Memory B cell (primary cell): Measurements from ENCODE around the gene ALG1.
"Not testable (repeated sequence)": the region's sequence is repeated elsewhere in the genome, so short reads cannot be mapped to it uniquely, and the experiment has no call there.

Experiments
- ATAC-seq: fragments of 150-1000 bp; cut with Tn5 transposase; 2 replicates; pipeline ENCODE4 v1.10.0; 2021; ENCODE audit warnings: low read depth, mild to moderate bottlenecking, moderate library complexity
- DNase-seq, 2 donors: peaks; one replicate each; pipeline ENCODE4 v3.0.0; 2022; ENCODE audit warnings: low spot score in 2 of 2
- H3K27ac Mint-ChIP-seq: one replicate; pipeline ENCODE4 v1.8.0; 2022; ENCODE audit warnings: mild to moderate bottlenecking, moderate library complexity, mixed read lengths
- H3K27me3 Mint-ChIP-seq: one replicate; pipeline ENCODE4 v1.8.0; 2022; ENCODE audit warnings: mixed read lengths
- H3K36me3 Mint-ChIP-seq: one replicate; pipeline ENCODE4 v1.8.0; 2022; ENCODE audit warnings: mild to moderate bottlenecking, mixed read lengths
- H3K4me1 Mint-ChIP-seq: one replicate; pipeline ENCODE4 v1.8.0; 2022; ENCODE audit warnings: mixed read lengths
- H3K4me3 Mint-ChIP-seq: one replicate; pipeline ENCODE4 v1.8.0; 2022; ENCODE audit warnings: mild to moderate bottlenecking, moderate library complexity, mixed read lengths
- H3K9me3 Mint-ChIP-seq: one replicate; pipeline ENCODE4 v1.8.0; 2022; ENCODE audit warnings: mixed read lengths

Gene ALG1

DNA sequence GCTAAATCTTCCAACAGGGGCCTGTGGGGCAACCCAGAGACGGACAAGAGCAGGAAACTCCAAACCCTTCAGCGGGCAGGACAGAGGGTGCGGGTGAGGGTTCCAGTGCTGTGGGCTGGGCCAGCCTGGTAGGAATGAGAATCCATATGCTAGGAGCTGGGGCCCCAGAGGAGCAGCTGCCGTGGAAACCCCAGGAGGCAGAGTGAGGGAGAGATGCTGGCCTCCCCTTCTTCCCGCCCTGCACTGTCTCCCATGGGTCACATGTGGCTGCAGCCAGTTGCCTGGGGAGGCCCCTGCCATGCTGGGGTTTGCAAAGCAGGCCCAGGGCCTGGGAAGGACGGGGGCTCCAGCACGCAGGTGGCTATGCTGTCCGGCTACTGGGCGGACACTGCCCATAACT, 21.4 kb downstream of the ALG1 start:
- not testable (repeated sequence) for H3K27ac Mint-ChIP-seq, H3K9me3 Mint-ChIP-seq, H3K27me3 Mint-ChIP-seq, H3K36me3 Mint-ChIP-seq, DNase-seq, H3K4me1 Mint-ChIP-seq, ATAC-seq, H3K4me3 Mint-ChIP-seq

GRCh38 chr16:5093746-5094145, 22.1 kb downstream of the ALG1 start:
- ATAC-seq, H3K4me3 Mint-ChIP-seq, H3K27me3 Mint-ChIP-seq, H3K9me3 Mint-ChIP-seq, H3K27ac Mint-ChIP-seq, H3K36me3 Mint-ChIP-seq, DNase-seq: not testable (repeated sequence)
- peaks cover 10% of the 10 kb centered on the region for H3K4me1 Mint-ChIP-seq

DNA sequence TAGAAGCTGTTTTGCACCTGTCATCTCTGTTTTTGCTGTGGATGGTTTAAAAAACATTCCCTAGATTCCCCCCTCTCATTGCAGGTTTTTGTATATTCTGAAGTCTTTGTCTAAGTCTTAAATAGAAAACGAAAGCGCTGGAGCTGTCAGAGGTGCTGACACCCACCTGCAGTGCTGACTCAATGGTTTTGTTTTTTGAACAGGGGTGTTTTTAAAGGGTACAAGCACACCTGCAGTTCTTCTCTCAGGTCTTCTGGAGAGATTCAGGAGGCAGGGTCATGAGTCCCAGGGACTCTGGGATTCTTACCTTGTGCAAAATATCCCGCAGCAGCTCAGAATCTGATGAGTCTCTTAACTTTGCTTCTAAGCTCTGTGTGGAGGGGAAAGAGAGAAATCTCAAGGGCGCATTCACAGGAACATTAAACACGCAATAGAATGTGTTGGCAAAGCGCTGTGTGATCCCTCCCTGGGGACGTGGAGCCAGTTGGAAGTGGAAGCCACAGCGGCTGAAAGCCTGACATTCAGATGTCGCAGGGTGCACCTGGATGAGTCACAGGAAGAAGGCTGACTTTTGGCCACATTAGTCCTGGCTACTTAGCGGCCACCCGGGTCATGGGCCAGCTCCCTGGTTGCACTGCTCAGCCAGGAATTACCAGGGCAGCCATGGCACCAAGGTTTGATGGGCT, 23.6 kb downstream of the ALG1 start:
- not testable (repeated sequence) for H3K4me3 Mint-ChIP-seq, DNase-seq, H3K36me3 Mint-ChIP-seq, H3K27me3 Mint-ChIP-seq, H3K27ac Mint-ChIP-seq, ATAC-seq, H3K9me3 Mint-ChIP-seq
- H3K4me1 Mint-ChIP-seq, result peaks cover 12% of the 10 kb centered on the region

- not testable (repeated sequence) for H3K36me3 Mint-ChIP-seq, ATAC-seq, H3K27me3 Mint-ChIP-seq, H3K9me3 Mint-ChIP-seq, DNase-seq
- Mint-ChIP-seq H3K27ac (peak overlapping the region; percentile 93), H3K4me1 (peaks cover 12% of the 10 kb centered on the region), H3K4me3 (peak overlapping the region; percentile 97)
Measured at GRCh38 chr16:5096437-5097060, 24.9 kb downstream of the ALG1 start.

- Mint-ChIP-seq H3K4me3 (peak overlapping the region; percentile 97), H3K27ac (peak overlapping the region; percentile 93), H3K4me1 (peaks cover 10% of the 10 kb centered on the region)
- DNase-seq, result peak in 1 of 2 donors; percentile 27
- not testable (repeated sequence) for H3K9me3 Mint-ChIP-seq, H3K27me3 Mint-ChIP-seq, ATAC-seq, H3K36me3 Mint-ChIP-seq
Measured at GRCh38 chr16:5097061-5097469, 25.4 kb downstream of the ALG1 start.

DNA sequence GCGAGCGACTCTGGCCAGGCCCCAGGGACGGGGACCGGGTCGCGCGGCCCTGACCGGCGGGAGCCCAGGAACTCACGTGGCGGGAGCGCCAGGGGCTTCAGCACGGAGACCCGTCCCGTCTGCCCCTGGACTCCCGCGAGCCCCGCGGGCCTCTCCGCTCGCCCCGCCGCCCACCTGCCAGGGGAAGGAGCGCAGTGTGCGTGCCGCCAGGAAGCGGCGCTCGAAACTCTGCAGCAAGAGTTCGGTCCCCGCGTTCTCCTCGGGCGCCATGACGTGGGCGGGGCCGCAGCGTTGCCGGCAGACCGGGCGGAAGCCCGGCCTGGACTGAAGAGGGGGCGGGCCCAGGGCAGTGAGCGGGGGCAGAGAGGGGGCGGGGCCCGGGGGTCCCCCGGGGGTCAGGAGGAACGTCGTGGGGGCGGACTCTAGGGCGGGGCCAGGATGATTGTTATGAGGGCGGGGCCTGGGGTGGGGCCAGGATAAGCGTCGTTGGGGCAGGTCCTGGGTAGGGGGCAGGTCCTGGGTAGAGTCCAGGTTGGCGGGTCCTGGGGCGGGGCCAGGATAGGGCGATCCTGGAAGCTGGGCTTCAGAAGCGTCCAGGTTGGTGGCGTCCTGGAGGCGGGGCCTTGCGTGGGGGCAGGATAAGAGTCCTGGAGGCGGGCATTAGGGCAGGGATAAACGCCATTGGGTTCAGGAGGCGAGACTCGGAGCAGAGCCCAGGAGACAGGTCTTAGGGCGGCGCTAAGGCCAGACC, 26.0 kb downstream of the ALG1 start, which contains the start of gene EEF2KMT:
Gene EEF2KMT, minus strand, starts transcription at position 326 of the 751 bp plus-strand sequence. Its CDS starts 56 bp downstream, at position 270.
- H3K9me3 Mint-ChIP-seq, H3K27me3 Mint-ChIP-seq, H3K4me1 Mint-ChIP-seq, H3K36me3 Mint-ChIP-seq: not testable (repeated sequence)
- peak within 1 kb of the TSS; percentile 93 for H3K27ac Mint-ChIP-seq
- DNase-seq (peak in 1 of 2 donors; percentile 93), ATAC-seq (peak; percentile 92)
- H3K4me3 Mint-ChIP-seq, result peak within 1 kb of the TSS; percentile 97

GRCh38 chr16:5098221-5099159, 26.8 kb downstream of the ALG1 start:
- H3K27ac Mint-ChIP-seq, result peak overlapping the region; percentile 93
- peak; percentile 68 to 97 for DNase-seq
- not testable (repeated sequence) for ATAC-seq, H3K36me3 Mint-ChIP-seq, H3K9me3 Mint-ChIP-seq, H3K4me1 Mint-ChIP-seq, H3K27me3 Mint-ChIP-seq
- peak overlapping the region; percentile 97 for H3K4me3 Mint-ChIP-seq

GRCh38 chr16:5099174-5099573, 27.5 kb downstream of the ALG1 start:
- not testable (repeated sequence) for ATAC-seq, H3K9me3 Mint-ChIP-seq, H3K36me3 Mint-ChIP-seq, H3K27me3 Mint-ChIP-seq, H3K4me1 Mint-ChIP-seq, DNase-seq, H3K27ac Mint-ChIP-seq, H3K4me3 Mint-ChIP-seq

DNA sequence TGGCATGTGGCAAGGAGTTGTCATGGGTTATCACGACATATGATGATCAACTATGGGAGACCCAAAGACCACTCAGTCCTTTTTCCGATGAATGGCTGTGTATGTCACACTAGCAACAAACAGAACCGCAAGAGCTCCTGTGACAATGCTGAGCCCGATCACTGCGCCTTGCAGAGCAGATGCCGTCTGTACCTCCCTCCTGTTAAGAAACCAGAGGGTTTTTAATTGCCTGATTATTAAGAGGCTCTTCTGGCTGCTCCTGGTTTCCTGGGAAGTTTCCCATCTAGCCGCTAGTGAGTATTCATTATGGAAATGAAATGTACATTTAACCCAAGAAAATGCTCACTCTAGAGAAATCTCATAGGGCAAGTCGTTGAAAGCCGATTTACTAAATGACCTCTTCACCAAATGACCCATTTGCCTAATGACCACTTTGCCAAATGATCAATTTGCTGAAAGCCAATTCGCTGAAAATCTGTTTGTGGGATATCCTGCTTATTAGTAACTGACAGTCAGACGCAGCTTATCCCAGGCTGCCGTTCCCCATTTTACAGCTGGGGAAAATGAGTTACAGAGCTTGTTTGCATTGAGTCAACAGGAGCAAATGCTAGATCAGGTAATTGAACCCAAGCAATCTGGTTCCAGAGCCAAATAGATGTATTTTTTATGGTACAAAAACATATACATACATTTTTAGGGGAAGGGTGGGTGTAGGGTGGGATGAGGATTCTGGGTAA, 31.8 kb downstream of the ALG1 start:
- H3K27me3 Mint-ChIP-seq, H3K4me3 Mint-ChIP-seq, H3K36me3 Mint-ChIP-seq, H3K27ac Mint-ChIP-seq, DNase-seq, H3K9me3 Mint-ChIP-seq, H3K4me1 Mint-ChIP-seq, ATAC-seq: not testable (repeated sequence)

- H3K36me3 Mint-ChIP-seq, ATAC-seq, H3K4me3 Mint-ChIP-seq, H3K27me3 Mint-ChIP-seq, H3K4me1 Mint-ChIP-seq, DNase-seq, H3K9me3 Mint-ChIP-seq, H3K27ac Mint-ChIP-seq: not testable (repeated sequence)
Measured at GRCh38 chr16:5105039-5105438, 33.4 kb downstream of the ALG1 start.

GRCh38 chr16:5108505-5109158, 37.0 kb downstream of the ALG1 start:
- H3K9me3 Mint-ChIP-seq, result no peaks in the 10 kb centered on the region
- no peak for DNase-seq
- peaks cover 4% of the 10 kb centered on the region for H3K27me3 Mint-ChIP-seq
- no peaks in the 10 kb centered on the region for H3K36me3 Mint-ChIP-seq
- H3K27ac Mint-ChIP-seq, result no peak overlapping the region
- H3K4me1 Mint-ChIP-seq, result no peaks in the 10 kb centered on the region
- ATAC-seq, result no peak
- no peak overlapping the region for H3K4me3 Mint-ChIP-seq

GRCh38 chr16:5110933-5111332, 39.3 kb downstream of the ALG1 start:
- H3K4me3 Mint-ChIP-seq, H3K36me3 Mint-ChIP-seq, H3K27ac Mint-ChIP-seq, H3K9me3 Mint-ChIP-seq, H3K27me3 Mint-ChIP-seq, DNase-seq, ATAC-seq, H3K4me1 Mint-ChIP-seq: not testable (repeated sequence)
